Measurements from ENCODE around the gene SYTL2.
"Not testable (repeated sequence)": the region's sequence is repeated elsewhere in the genome, so short reads cannot be mapped to it uniquely, and the experiment has no call there.

SYTL2 gene

GRCh38 chr11:85854557-85855340 is 43.8 kb upstream of the SYTL2 start:
- H3F3A ChIP-seq (ENCODE audit: low read depth), result no peaks in the 10 kb centered on the region
- H3K4me1 ChIP-seq (ENCODE audit: insufficient read depth, low read length, poor library complexity, severe bottlenecking), result peaks cover 13% of the 10 kb centered on the region
- H3K4me2 ChIP-seq (ENCODE audit: low read depth, low read length, poor library complexity, severe bottlenecking), result peak overlapping the region; percentile 82
- peak overlapping the region; percentile 94 for H2AFZ ChIP-seq (ENCODE audit: low read length)
- H3K27me3 ChIP-seq (ENCODE audit: insufficient read depth, low read length, poor library complexity, severe bottlenecking), result no peaks in the 10 kb centered on the region
- TF ChIP-seq CTCF (conservative IDR thresholded peaks at IDR 0.05; ENCODE audit: low read length) (peak; percentile 61), EZH2phosphoT487 (IDR thresholded peaks at IDR 0.05; ENCODE audit: borderline replicate concordance) (no peak)
- H3K36me3 ChIP-seq (ENCODE audit: insufficient read depth, low read length), result no peaks in the 10 kb centered on the region
- no peaks in the 10 kb centered on the region for H3K9me2 ChIP-seq (replicated peaks; ENCODE audit: low read depth, low read length)
- H3K79me2 ChIP-seq (ENCODE audit: insufficient read depth, low read length), result no peaks in the 10 kb centered on the region
- H3K4me3 ChIP-seq (ENCODE audit: low read length, poor library complexity, severe bottlenecking), result peak overlapping the region; percentile 85
- no peaks in the 10 kb centered on the region for H3K9me3 ChIP-seq (ENCODE audit: insufficient read depth, low read depth, low read length)
- peak overlapping the region; percentile 84 for H3K9ac ChIP-seq (ENCODE audit: low read depth, low read length, poor library complexity, severe bottlenecking)
- H4K20me1 ChIP-seq (ENCODE audit: insufficient read depth, low read length, poor library complexity, severe bottlenecking), result no peaks in the 10 kb centered on the region

- H4K20me1 ChIP-seq (ENCODE audit: insufficient read depth, low read length, poor library complexity, severe bottlenecking), result no peaks in the 10 kb centered on the region
- H3K4me1 ChIP-seq (ENCODE audit: insufficient read depth, low read length, poor library complexity, severe bottlenecking), result peaks cover 13% of the 10 kb centered on the region
- H3K27me3 ChIP-seq (ENCODE audit: insufficient read depth, low read length, poor library complexity, severe bottlenecking), result no peaks in the 10 kb centered on the region
- peak overlapping the region; percentile 84 for H3K9ac ChIP-seq (ENCODE audit: low read depth, low read length, poor library complexity, severe bottlenecking)
- H3K4me3 ChIP-seq (ENCODE audit: low read length, poor library complexity, severe bottlenecking), result peak overlapping the region; percentile 85
- H3K4me2 ChIP-seq (ENCODE audit: low read depth, low read length, poor library complexity, severe bottlenecking), result peak overlapping the region; percentile 82
- H3K36me3 ChIP-seq (ENCODE audit: insufficient read depth, low read length), result no peaks in the 10 kb centered on the region
- TF ChIP-seq CTCF (conservative IDR thresholded peaks at IDR 0.05; ENCODE audit: low read length), result no peak
- TF ChIP-seq EZH2phosphoT487 (IDR thresholded peaks at IDR 0.05; ENCODE audit: borderline replicate concordance), result no peak
- no peaks in the 10 kb centered on the region for H3K9me2 ChIP-seq (replicated peaks; ENCODE audit: low read depth, low read length)
- H3K9me3 ChIP-seq (ENCODE audit: insufficient read depth, low read depth, low read length), result no peaks in the 10 kb centered on the region
- peak overlapping the region; percentile 94 for H2AFZ ChIP-seq (ENCODE audit: low read length)
- no peaks in the 10 kb centered on the region for H3K79me2 ChIP-seq (ENCODE audit: insufficient read depth, low read length)
- H3F3A ChIP-seq (ENCODE audit: low read depth), result no peaks in the 10 kb centered on the region
Measured at GRCh38 chr11:85854212-85854556, 43.2 kb upstream of the SYTL2 start.

- H3K9ac ChIP-seq (ENCODE audit: low read depth, low read length, poor library complexity, severe bottlenecking); H2AFZ ChIP-seq (ENCODE audit: low read length); H3K9me3 ChIP-seq (ENCODE audit: insufficient read depth, low read depth, low read length); H3K36me3 ChIP-seq (ENCODE audit: insufficient read depth, low read length); H4K20me1 ChIP-seq (ENCODE audit: insufficient read depth, low read length, poor library complexity, severe bottlenecking); H3F3A ChIP-seq (ENCODE audit: low read depth); H3K79me2 ChIP-seq (ENCODE audit: insufficient read depth, low read length); H3K27me3 ChIP-seq (ENCODE audit: insufficient read depth, low read length, poor library complexity, severe bottlenecking); H3K9me2 ChIP-seq (replicated peaks; ENCODE audit: low read depth, low read length): not testable (repeated sequence)
- Histone ChIP-seq H3K4me1 (ENCODE audit: insufficient read depth, low read length, poor library complexity, severe bottlenecking) (peaks cover 13% of the 10 kb centered on the region), H3K4me3 (ENCODE audit: low read length, poor library complexity, severe bottlenecking) (peak overlapping the region; percentile 85), H3K4me2 (ENCODE audit: low read depth, low read length, poor library complexity, severe bottlenecking) (peak overlapping the region; percentile 82)
Measured at GRCh38 chr11:85853541-85853940, 42.6 kb upstream of the SYTL2 start.

- not testable (repeated sequence) for H3K36me3 ChIP-seq (ENCODE audit: insufficient read depth, low read length); H3K9me3 ChIP-seq (ENCODE audit: insufficient read depth, low read depth, low read length); H3K9ac ChIP-seq (ENCODE audit: low read depth, low read length, poor library complexity, severe bottlenecking); H3K27me3 ChIP-seq (ENCODE audit: insufficient read depth, low read length, poor library complexity, severe bottlenecking); H3F3A ChIP-seq (ENCODE audit: low read depth); H3K4me3 ChIP-seq (ENCODE audit: low read length, poor library complexity, severe bottlenecking); H4K20me1 ChIP-seq (ENCODE audit: insufficient read depth, low read length, poor library complexity, severe bottlenecking); H3K79me2 ChIP-seq (ENCODE audit: insufficient read depth, low read length); H3K9me2 ChIP-seq (replicated peaks; ENCODE audit: low read depth, low read length); H2AFZ ChIP-seq (ENCODE audit: low read length); H3K4me2 ChIP-seq (ENCODE audit: low read depth, low read length, poor library complexity, severe bottlenecking)
- peaks cover 13% of the 10 kb centered on the region for H3K4me1 ChIP-seq (ENCODE audit: insufficient read depth, low read length, poor library complexity, severe bottlenecking)
Measured at GRCh38 chr11:85852754-85853153, 41.8 kb upstream of the SYTL2 start.
